Left ventricle myocardium inferior (tissue), 1 donor: Measurements from ENCODE around the gene MTMR2. TPM values are rescaled to one million over a fixed set of nuclear protein-coding genes. Genes with fewer than 3 reads are reported as not detected.

Source experiments
- DNase-seq: peaks from one replicate; pipeline ENCODE4 v3.0.0-alpha.2; 2020
- H3K27ac ChIP-seq: fragments of 200-600 bp; replicated peaks from 2 replicates; pipeline ENCODE4 v1.8.0; 2021
- H3K27me3 ChIP-seq: fragments of 200-600 bp; 2 replicates; pipeline ENCODE4 v1.8.0; 2021; ENCODE audit warnings: low read depth
- H3K36me3 ChIP-seq: fragments of 200-600 bp; 2 replicates; pipeline ENCODE4 v1.8.0; 2021
- H3K4me1 ChIP-seq: fragments of 200-600 bp; 2 replicates; pipeline ENCODE4 v1.8.0; 2021
- H3K4me3 ChIP-seq: fragments of 200-600 bp; 2 replicates; pipeline ENCODE4 v1.8.0; 2021; ENCODE audit warnings: mild to moderate bottlenecking, moderate library complexity
- H3K9me3 ChIP-seq: fragments of 200-600 bp; replicated peaks from 2 replicates; pipeline ENCODE4 v1.8.0; 2021
- intact Hi-C: fragments of 100-400 bp; cut with micrococcal nuclease; formaldehyde crosslinking; loops from one replicate; pipeline ENCODE4 v1.11.0; 2022
- total RNA-seq: library from RNA; stranded (reverse); fragmentation: NEBNext Ultra II Directional; extraction: Animal tissue kit (Norgen Biotek cat#: 25700); gene quantifications from one replicate; pipeline ENCODE4 v1.2.1, GENCODE V29; 2021
- TF ChIP-seq, protein P1 (sequence below): fragments of 200-600 bp; IDR thresholded peaks from 2 replicates; pipeline ENCODE4 v1.8.0; 2021; ENCODE audit warnings: antibody characterized with exemption, mild to moderate bottlenecking, borderline replicate concordance
- donor health status: DM: no; HTN: yes; CAD: no; lungs with severe emphysema.

Gene MTMR2
- total RNA-seq, 1 donor from 2014 or later = 16.7 TPM

DNA sequence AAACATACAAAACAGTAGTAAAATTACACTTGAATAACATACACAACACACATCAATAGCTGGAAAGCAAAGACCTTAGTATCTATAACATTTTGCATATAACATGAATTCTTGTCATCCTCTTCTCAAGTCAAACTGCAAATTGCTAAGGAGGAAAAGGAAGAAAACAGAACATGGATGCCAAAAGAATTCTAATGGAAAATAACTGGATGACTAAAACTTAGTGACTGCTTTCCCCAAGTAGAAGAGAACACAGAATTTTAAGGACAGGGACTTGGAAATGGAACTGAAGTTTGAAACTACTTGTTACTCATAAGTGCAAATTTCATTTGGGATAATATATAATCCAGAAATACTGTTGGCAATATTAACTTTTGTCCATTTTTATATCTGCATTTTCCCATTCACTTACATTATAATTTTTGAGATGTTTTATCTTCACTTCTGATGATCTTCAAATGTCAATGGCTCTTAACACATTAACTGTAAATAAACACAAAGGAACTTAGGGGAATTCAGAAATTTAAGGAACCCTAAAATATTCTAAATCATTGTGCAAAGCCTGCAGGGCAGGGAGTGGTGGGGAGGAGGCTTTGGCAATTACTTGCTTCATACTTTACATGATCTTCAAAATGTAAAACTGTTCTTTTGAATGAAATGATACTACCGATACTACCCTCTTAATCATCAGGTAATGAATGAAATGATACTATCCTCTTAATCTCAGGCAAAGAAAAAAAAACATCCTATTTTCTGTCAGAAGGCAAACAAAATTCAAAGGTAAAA, 9.9 kb downstream of the MTMR2 start:
- no peaks in the 10 kb centered on the region for H3K27me3 ChIP-seq
- intact Hi-C loops = no loop called here
- H3K4me1 ChIP-seq = peaks cover 80% of the 10 kb centered on the region
- no peaks in the 10 kb centered on the region for H3K9me3 ChIP-seq
- H3K4me3 ChIP-seq = no peak overlapping the region
- peak overlapping the region; percentile 71 for H3K27ac ChIP-seq
- no peaks in the 10 kb centered on the region for H3K36me3 ChIP-seq
- no peak for DNase-seq
- TF ChIP-seq, protein P1, sequence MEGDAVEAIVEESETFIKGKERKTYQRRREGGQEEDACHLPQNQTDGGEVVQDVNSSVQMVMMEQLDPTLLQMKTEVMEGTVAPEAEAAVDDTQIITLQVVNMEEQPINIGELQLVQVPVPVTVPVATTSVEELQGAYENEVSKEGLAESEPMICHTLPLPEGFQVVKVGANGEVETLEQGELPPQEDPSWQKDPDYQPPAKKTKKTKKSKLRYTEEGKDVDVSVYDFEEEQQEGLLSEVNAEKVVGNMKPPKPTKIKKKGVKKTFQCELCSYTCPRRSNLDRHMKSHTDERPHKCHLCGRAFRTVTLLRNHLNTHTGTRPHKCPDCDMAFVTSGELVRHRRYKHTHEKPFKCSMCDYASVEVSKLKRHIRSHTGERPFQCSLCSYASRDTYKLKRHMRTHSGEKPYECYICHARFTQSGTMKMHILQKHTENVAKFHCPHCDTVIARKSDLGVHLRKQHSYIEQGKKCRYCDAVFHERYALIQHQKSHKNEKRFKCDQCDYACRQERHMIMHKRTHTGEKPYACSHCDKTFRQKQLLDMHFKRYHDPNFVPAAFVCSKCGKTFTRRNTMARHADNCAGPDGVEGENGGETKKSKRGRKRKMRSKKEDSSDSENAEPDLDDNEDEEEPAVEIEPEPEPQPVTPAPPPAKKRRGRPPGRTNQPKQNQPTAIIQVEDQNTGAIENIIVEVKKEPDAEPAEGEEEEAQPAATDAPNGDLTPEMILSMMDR = no peak

DNA sequence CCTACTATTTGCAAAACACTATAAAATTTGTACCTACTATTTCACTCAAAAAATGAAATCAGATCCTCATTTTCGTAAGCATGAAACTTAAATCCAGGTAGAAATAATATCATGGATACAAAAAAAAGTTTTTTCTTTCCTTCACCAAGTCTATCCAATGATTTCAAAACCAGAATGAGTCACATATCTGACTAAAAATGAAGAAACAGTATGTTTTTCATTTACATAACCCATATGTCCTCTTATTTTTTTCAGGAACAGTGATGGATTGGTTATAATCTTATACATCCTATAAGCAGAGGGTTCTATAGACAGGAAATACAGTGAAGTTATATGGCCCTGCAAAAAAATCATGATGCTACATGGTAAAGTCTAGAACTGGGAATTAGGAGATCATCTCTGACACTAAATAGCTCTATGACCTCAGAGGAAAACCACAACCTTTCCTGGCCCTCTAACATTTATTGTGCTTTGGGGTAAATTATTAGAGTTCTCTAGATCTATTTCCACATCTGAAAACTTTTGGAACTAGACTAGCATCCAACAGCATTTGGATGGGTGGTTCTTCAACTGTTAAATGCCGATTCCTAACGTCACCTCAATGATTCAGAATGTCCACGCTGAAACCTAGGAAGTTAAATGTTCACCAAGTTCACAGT, 10.9 kb downstream of the MTMR2 start:
- Histone ChIP-seq H3K4me3 (no peak overlapping the region), H3K9me3 (peaks cover 4% of the 10 kb centered on the region), H3K36me3 (no peaks in the 10 kb centered on the region), H3K4me1 (peaks cover 71% of the 10 kb centered on the region), H3K27me3 (no peaks in the 10 kb centered on the region), H3K27ac (peak overlapping the region; percentile 71)
- intact Hi-C loops = no loop called here
- no peak for DNase-seq
- TF ChIP-seq, protein P1 = no peak

DNA sequence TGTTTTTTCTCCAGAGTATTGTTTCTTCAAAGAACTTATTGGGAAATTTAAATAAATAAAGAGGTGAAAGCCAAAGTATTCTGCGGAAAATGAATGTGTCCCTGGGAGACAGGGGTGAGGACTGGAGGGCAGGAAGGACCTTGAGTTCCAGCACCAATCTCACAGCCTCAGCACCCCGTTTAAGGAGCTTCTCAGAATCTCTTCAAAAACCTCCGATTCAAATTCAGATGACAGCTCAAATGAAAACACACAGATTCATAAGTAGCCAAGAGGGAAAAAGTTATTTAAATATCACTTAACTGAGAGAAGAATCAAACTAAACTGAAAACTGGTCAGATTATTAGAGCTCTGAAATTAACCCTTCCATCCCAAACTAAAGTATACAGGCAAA, 12.5 kb downstream of the MTMR2 start:
- peak overlapping the region; percentile 8 for H3K4me3 ChIP-seq
- DNase-seq = no peak
- peaks cover 55% of the 10 kb centered on the region for H3K4me1 ChIP-seq
- no peak overlapping the region for H3K27ac ChIP-seq
- H3K27me3 ChIP-seq = no peaks in the 10 kb centered on the region
- TF ChIP-seq, protein P1 = no peak
- intact Hi-C loops = no loop called here
- peaks cover 4% of the 10 kb centered on the region for H3K9me3 ChIP-seq
- no peaks in the 10 kb centered on the region for H3K36me3 ChIP-seq

DNA sequence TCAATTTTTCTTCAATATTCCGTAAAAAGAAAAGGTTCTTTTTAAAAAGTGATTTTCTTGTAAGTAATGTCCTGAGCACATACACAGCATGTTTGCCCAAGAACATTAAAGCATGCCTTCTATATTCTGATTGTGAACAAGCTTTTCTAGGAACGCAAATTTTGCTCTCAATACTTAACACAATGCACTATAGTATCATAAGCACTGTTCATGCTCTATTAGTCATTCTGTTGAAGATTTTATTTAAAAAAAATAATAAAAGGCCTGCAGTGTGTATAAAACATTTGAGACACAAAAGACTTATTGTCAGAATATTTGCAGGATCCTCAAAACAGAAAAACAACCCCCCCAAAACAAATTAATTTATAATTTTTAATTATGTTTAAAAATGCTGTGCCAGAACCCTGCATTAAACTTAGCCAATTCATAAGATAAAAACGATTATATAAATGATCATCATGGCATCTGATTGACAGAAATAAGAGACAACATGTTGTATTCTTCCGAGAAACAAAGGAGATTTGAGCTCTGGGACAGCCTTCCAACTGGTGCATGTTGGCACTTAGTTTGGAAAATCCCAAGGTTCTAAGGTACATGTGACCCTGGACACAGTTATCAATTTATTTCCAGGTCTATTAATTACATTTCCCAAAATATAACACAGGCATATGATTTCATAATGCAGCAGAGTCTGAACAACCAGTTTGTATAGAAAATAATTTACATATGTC, 13.1 kb downstream of the MTMR2 start:
- Histone ChIP-seq H3K27me3 (no peaks in the 10 kb centered on the region), H3K4me3 (peak overlapping the region; percentile 8), H3K36me3 (no peaks in the 10 kb centered on the region), H3K4me1 (peaks cover 49% of the 10 kb centered on the region), H3K27ac (no peak overlapping the region), H3K9me3 (peaks cover 4% of the 10 kb centered on the region)
- TF ChIP-seq, protein P1 = no peak
- intact Hi-C loops = no loop called here
- DNase-seq = no peak

DNA sequence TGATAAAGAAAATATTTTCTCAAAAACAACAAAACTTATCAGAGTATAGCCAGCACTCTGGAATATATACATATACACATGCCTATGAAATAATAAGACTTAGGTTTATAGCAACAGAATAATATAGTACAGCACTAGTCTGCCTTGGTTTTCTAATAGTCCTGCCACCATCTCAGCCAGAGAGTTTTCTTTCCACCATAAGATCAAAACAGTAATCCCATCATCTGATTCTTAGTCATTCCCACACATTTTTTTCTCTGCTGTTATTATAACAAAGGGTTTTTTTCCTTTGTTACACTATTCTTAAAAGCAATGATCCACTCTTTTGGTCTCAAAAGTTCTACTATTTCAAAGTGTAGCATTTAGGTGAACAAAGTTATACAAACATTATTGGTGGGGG, 15.1 kb downstream of the MTMR2 start:
- Histone ChIP-seq H3K36me3 (no peaks in the 10 kb centered on the region), H3K4me3 (no peak overlapping the region), H3K9me3 (peaks cover 4% of the 10 kb centered on the region), H3K27ac (no peak overlapping the region), H3K27me3 (no peaks in the 10 kb centered on the region), H3K4me1 (peaks cover 41% of the 10 kb centered on the region)
- TF ChIP-seq, protein P1 = no peak
- intact Hi-C loops = no loop called here
- DNase-seq = no peak
